Heart left ventricle (tissue), 13 donors: ENCODE results near the gene HMSD.

Experiments used
- CTCF ChIP-seq, 12 donors: fragments of 200-600 bp; sonication (generic) in 4 of 12; IDR thresholded peaks; one replicate each; pipeline versions ENCODE4 v1.5.0 to v1.8.0; 2018 to 2022; ENCODE audit warnings: antibody characterized with exemption in 12 of 12, mild to moderate bottlenecking in 5 of 12
- POLR2A ChIP-seq, 2 donors: fragments of 450-650 bp; IDR thresholded peaks; one replicate each; pipeline ENCODE4 v1.6.1; 2017; ENCODE audit warnings: antibody characterized with exemption in 2 of 2, mild to moderate bottlenecking in 2 of 2, moderate library complexity in 2 of 2
- donor health status: ischemic (EF 13 %, LVEDD 7.1; RV severe dilation, severe dysfunction).
- donor health status: DM: no; HTN: yes; CAD: no.
- donor health status: DM: no; HTN: no; CAD: no.
- donor health status: ischemic (EF 25% LVEDD 6.9; RV normal size, moderate dysfunction).
- donor health status: ischemic (EF 25% LVEDD 5.7; RV mildly dilated, moderate dysfunction).
- donor health status: ischemic (EF 35%, LVEDD 5.7; RV mildly dilated, moderate dysfunction).
- donor health status: nonischemic (EF 11% LVEDD 7.7; RV severe dilation, severe dysfunction).
- donor health status: DM: yes; HTN: yes; CAD: no.
- donor health status: PGD.
- donor health status: ischemic (EF 29% LVEDD 5.4; RV normal size, mild dysfunction).
- donor health status: nonischemic (EF 23%, LVEDD 6.1; RV moderate dilation, normal function).

GRCh38 chr18:63930773-63931354, 18.2 kb upstream of the HMSD start:
- TF ChIP-seq CTCF (IDR thresholded peaks at IDR 0.05) (no peak), POLR2A (IDR thresholded peaks at IDR 0.05) (no peak)
